COLO668 (cell line): ENCODE results near the gene RILP.
"Not testable (repeated sequence)": the region's sequence is repeated elsewhere in the genome, so short reads cannot be mapped to it uniquely, and the experiment has no call there.

ENCODE experiments used
- DNase-seq: peaks from one replicate; lab custom pipeline; 2025; ENCODE audit not compliant: unreplicated experiment; lab: John Stamatoyannopoulos, UW

RILP gene

GRCh38 chr17:1649844-1650501 is at the start of gene RILP:
TSS of gene RILP (minus strand) at chr17:1649866. CDS start at chr17:1649804, 62 bp downstream.
- peak; percentile 52 for DNase-seq

- DNase-seq = no peak
Measured at GRCh38 chr17:1697681-1698080, 48.0 kb upstream of the RILP start.

DNA sequence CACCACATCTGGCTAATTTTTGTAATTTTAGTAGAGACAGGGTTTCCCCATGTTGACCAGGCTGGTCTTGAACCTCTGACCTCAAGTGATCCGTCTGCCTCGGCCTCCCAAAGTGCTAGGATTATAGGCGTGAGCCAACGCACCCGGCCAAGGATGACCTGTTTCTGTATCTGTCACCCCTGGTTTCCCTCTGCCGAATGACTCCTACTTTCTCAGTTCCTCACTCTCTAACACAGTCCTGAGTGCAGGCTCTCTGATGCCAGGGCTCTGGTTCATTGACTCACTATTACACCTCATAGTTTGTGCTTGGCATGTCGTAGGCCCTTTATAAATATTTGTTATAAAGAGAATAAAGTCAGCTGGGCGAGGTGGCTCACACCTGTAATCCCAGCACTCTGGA is 45.7 kb upstream of the RILP start:
- DNase-seq = no peak

DNA sequence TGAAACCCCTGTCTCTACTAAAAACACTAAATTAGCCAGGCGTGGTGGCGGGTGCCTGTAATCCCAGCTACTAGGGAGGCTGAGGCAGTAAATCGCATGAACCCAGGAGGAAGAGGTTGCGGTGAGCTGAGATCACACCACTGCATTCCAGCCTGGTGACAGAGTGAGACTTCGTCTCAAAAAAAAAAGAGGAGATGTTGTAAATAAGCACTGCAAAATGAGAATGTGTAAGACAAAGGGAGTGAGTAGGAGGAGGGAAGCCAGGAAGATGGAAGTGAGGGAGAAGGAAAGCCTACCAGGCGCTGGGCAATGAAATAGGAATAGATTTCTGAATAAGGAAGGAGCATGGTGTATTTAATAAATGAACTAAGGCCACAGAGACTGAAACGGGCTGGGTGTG is 43.7 kb upstream of the RILP start:
- DNase-seq = no peak

- no peak for DNase-seq
Measured at GRCh38 chr17:1690544-1691221, 41.0 kb upstream of the RILP start.

DNA sequence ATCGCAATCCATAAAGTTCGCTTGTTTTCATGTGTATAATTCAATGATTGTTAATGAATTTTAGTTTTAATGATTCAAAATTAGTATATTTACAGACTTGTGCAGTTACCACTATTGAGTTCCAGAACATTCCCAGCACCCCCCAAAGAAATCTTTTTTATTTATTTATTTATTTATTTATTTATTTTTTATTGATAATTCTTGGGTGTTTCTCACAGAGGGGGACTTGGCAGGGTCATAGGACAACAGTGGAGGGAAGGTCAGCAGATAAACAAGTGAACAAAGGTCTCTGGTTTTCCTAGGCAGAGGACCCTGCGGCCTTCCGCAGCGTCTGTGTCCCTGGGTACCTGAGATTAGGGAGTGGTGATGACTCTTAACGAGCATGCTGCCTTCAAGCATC is 38.7 kb upstream of the RILP start:
- DNase-seq = not testable (repeated sequence)

GRCh38 chr17:1686086-1686485 is 36.4 kb upstream of the RILP start:
- no peak for DNase-seq

- DNase-seq = peak; percentile 94
Measured at GRCh38 chr17:1684378-1685189, 34.9 kb upstream of the RILP start, which contains the start of gene PRPF8. TSS of gene PRPF8 (minus strand) at chr17:1684867. CDS start at chr17:1684571, 296 bp downstream.

DNA sequence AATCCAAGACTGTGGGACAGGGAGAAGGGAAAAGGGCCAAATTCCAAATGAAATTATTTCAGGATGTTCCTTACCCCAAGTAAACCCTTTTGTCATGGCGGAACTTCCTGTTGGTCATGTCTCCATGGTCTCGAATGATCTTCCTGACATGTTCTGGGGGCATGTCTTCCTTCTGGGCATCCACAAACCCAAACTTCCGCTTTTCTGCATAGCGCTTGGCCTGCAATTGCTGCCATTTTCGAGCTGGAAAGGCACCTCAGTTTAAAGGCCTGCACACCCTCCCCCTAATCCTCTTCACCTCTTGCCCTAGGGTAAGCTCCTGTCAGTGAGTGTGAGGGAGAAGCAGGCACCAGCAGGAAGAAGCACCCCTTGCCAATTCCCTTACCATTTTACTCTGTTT is 33.8 kb upstream of the RILP start:
- DNase-seq = no peak

DNA sequence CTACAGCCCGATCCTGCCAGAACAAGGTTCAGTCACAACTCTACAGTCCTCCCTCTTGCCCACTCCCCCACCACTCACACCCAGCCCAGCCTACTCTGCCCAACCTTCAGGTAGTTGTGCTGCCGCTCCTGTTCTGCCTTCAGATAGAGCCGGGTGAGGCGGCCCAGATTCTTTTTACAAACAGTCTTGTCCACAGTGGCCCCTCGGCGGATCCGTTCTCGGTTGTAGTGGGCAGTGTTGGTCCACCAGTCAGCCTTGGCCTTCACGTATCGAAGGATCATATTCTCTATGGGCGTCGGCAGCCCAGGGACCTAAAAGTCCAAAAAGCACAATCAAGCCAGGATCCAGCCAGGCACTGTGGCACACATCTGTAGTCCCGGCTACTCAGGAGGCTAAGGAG is 26.7 kb upstream of the RILP start:
- no peak for DNase-seq

DNA sequence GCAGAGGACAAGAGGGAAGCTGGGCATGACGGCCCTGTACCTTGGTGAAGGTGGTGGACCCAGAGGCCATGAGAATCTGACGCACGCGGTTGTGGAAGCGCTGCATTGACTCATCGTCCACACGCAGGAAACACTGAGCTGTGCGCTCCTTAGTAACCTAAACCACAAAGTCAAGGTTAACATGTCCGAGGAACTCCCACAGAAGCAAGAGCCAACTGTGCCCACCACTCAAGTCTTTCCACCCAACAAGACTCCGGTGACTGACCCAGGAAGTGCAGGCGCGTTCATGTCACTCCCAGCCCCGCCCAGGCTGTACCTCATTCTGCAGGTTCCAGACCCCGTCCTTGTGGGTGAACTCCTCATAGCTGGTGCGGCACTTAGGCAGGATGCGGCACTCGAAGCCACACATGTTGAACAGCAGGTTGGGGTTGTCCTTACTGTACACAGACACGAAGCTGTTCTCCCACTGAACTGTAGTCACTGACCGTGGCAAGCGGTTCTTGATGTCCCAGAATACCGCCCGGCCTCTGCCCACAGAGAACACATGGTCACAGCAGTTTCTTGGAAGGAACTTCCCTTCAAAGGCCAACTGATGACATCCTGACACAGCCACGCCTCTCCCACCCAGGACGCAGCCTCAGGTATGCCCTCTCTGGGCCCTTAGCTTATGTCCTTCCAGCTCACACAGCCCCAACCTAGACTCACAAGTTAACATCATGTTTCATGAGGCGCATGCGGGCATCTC is 23.5 kb upstream of the RILP start:
- DNase-seq = no peak

DNA sequence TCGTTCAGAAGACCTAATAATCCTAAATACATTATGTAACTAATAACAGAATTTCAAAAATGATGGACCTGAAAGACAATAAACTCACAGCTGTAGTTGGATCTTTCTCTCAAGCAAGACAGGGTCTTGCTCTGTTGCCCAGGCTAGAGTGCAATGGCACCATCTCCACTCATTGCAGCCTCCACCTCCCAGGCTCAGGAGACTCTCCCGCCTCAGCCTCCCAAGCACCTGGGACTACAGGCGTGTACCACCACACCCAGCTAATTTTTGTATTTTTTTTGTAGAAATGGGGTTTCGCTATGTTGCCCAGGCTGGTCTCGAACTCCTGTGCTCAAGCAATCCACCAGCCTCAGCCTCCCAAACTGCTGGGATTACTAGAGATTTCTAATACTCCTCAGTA is 14.3 kb upstream of the RILP start:
- not testable (repeated sequence) for DNase-seq

- no peak for DNase-seq
Measured at GRCh38 chr17:1661045-1661444, 11.4 kb upstream of the RILP start.

GRCh38 chr17:1658100-1658499 is 8.4 kb upstream of the RILP start:
- no peak for DNase-seq

- DNase-seq = no peak
Measured at GRCh38 chr17:1653735-1654134, 4.1 kb upstream of the RILP start.

DNA sequence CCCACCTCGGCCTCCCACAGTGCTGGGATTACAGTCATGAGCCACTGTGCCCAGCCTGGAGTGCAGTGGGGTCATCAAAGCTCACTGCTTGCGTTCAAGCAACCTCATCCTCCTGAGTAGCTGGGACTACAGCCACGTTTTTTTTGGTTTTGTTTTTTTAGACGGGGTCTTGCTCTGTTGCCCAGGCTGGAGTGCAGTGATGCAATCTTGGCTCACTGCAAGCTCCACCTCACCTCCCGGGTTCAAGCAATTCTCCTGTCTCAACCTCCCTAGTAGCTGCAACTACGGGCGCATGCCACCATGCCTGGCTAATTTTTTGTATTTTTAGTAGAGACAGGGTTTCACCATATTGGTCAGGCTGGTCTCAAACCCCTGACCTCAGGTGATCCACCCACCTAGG is 3.1 kb upstream of the RILP start:
- not testable (repeated sequence) for DNase-seq

GRCh38 chr17:1651559-1651844 is 1.8 kb upstream of the RILP start:
- no peak for DNase-seq

DNA sequence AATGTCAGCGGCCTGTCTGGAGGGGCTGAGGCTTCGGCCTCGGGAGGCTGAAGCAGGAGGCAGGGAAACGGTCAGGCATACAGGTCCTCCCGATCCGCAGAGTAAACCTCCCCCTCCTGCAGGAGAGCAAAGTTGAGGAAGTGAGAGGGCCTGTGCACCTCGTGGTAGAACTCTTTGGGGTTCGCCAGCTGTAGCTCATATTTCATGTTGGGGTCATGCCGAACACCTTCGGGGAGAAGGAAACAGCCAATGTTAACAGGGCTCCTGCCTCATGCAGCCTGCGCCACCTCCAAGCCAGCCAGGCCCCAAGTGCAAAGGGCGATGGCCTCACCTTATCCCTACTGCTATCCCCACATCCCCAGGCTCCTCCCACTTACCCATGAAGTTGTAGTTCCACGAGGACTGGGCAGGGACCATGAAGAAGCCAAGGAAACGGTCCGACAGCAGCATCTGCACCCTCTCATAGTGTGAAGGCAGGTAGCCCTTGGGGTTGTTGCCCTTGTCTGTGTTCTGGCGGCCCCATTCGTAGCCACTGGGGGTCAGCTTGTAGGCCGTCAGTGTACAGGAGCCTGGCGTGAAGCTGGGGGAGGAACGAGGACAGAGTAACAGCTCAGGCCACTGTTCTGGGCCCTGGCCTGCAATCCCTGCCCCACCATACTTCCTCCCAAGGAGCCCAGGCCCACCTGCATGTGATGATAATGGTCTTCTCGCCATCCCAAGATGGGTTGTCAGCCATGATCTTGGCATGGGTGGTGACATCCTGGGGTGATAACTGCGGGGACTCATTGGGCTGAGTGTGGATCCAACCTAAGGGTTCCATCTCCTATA is 1.3 kb upstream of the RILP start:
- DNase-seq = no peak

DNA sequence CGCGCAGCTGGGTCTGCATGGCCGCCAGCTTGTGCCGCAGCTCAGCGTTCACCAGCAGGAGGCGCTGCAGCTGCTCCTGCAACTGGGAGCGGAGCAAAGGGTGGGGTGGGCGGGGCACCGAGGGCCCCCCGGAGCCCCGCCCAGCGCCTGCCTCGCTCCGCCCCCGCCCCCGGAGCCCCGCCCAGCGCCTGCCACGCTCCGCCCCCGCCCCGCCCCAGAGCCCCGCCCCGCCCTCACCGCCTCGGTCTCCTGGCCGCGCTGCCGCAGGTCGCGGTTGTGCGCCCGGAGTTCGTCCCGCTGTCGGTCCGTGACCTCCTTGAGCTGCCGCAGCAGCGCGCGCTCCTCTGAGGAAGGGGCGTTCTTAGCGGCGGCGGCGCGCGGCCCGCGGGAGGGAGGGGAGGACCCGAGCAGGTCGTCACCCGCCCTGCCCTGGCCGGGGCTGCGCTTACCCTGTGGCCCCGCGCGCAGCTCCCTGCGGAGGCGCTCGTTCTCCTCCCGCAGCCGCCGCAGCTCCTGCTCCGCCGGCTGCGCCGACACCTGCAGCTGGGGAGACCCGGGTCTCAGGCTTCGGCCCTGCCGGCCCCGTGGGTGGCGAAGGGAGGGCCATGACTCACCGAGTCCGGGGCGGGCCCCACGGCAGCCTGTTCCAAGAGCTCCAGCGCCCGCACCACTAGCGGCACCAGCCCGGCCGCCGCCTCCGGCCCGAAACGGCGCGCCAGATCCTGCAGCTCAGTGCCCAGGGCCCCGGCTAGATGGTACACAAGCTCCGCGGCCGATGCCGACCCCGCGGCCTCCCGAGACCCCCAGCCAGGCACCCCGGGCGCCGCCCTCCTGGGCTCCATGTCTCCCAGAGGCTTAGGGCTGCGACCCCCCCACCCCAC is 463 bp downstream of the RILP start:
- peak; percentile 90 for DNase-seq
